Astrocyte (in vitro differentiated cells and primary cell): ENCODE results near the gene SNCAIP.

Source experiments
- EZH2 ChIP-seq: IDR thresholded peaks from 2 replicates; pipeline ENCODE4 v1.6.1; 2012; ENCODE audit warnings: mild to moderate bottlenecking, low read length, inconsistent platforms; ENCODE audit not compliant: insufficient read depth
- TF ChIP-seq, protein P1 (sequence below): IDR thresholded peaks from 2 replicates; pipeline ENCODE4 v1.5.1; 2011; ENCODE audit warnings: low read depth, mild to moderate bottlenecking, inconsistent platforms, low read length, moderate library complexity; ENCODE audit not compliant: insufficient read depth

DNA sequence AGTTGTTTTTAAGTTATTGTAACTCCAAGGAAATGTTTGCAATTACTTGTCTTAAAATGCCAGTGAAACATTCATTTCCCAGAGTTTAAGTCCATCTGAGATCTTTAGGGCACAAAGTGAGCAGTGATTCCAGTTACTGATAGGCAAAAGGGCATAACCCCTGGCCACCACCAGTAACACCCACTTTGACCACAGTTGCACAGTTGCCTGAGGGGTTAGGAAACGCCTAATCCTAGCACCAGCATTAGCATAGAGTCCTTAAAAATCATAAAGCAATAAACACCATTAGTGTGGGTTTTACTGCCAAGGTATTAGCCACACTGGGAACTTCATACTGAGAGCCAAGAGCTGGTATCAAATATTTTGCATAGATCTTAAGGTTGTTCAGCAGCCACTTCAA is 143.9 kb downstream of the SNCAIP start:
- TF ChIP-seq, protein P1, sequence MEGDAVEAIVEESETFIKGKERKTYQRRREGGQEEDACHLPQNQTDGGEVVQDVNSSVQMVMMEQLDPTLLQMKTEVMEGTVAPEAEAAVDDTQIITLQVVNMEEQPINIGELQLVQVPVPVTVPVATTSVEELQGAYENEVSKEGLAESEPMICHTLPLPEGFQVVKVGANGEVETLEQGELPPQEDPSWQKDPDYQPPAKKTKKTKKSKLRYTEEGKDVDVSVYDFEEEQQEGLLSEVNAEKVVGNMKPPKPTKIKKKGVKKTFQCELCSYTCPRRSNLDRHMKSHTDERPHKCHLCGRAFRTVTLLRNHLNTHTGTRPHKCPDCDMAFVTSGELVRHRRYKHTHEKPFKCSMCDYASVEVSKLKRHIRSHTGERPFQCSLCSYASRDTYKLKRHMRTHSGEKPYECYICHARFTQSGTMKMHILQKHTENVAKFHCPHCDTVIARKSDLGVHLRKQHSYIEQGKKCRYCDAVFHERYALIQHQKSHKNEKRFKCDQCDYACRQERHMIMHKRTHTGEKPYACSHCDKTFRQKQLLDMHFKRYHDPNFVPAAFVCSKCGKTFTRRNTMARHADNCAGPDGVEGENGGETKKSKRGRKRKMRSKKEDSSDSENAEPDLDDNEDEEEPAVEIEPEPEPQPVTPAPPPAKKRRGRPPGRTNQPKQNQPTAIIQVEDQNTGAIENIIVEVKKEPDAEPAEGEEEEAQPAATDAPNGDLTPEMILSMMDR = no peak
- TF ChIP-seq EZH2 = no peak
